Spleen (tissue), 11 donors: ENCODE results near the gene PRRT1B. TPM values are rescaled to one million over a fixed set of nuclear protein-coding genes. Genes with fewer than 3 reads are reported as not detected.

Experiments
- DNase-seq: peaks from one replicate; pipeline ENCODE4 v3.0.0-alpha.2; 2020
- H3K27ac ChIP-seq, 8 donors: fragments of 200-600 bp; sonication (generic) in 7 of 8; 1 replicate in 4 of 8; 2 replicates in 4 of 8; pipeline versions ENCODE4 v1.5.0 to v1.8.0; 2016 to 2021; ENCODE audit warnings: inconsistent platforms in 4 of 8, mild to moderate bottlenecking in 4 of 8, moderate library complexity in 1 of 8
- H3K27me3 ChIP-seq, 7 donors: fragments of 200-600 bp; sonication (generic) in 6 of 7; replicated peaks in 1 of 7; 1 replicate in 4 of 7; 2 replicates in 3 of 7; pipeline versions ENCODE4 v1.5.0 to v1.8.0; 2016 to 2021; ENCODE audit warnings: inconsistent platforms in 3 of 7, mild to moderate bottlenecking in 1 of 7
- H3K36me3 ChIP-seq, 6 donors: fragments of 200-600 bp; sonication (generic) in 5 of 6; 1 replicate in 4 of 6; 2 replicates in 2 of 6; pipeline versions ENCODE4 v1.5.0 to v1.8.0; 2016 to 2021; ENCODE audit warnings: inconsistent platforms in 2 of 6
- H3K4me1 ChIP-seq, 6 donors: fragments of 200-600 bp; sonication (generic) in 5 of 6; 1 replicate in 3 of 6; 2 replicates in 3 of 6; pipeline versions ENCODE4 v1.5.0 to v1.8.0; 2016 to 2021; ENCODE audit warnings: inconsistent platforms in 3 of 6
- H3K4me3 ChIP-seq, 8 donors: fragments of 200-600 bp; sonication (generic) in 7 of 8; 1 replicate in 4 of 8; 2 replicates in 4 of 8; pipeline versions ENCODE4 v1.5.0 to v1.8.0; 2016 to 2021; ENCODE audit warnings: inconsistent platforms in 4 of 8, mild to moderate bottlenecking in 4 of 8, moderate library complexity in 2 of 8
- H3K9me3 ChIP-seq, 8 donors: fragments of 200-600 bp; sonication (generic) in 7 of 8; 1 replicate in 4 of 8; 2 replicates in 4 of 8; pipeline versions ENCODE4 v1.5.0 to v1.8.0; 2016 to 2021; ENCODE audit warnings: inconsistent platforms in 4 of 8
- POLR2A ChIP-seq, 3 donors: fragments of 450-650 bp; IDR thresholded peaks; one replicate each; pipeline ENCODE4 v1.5.1; 2017; ENCODE audit warnings: antibody characterized with exemption in 3 of 3, mild to moderate bottlenecking in 1 of 3
- POLR2AphosphoS5 ChIP-seq, 3 donors: sonication (generic); formaldehyde crosslinking; IDR thresholded peaks; one replicate each; pipeline ENCODE4 v1.5.1; 2017; ENCODE audit warnings: antibody characterized with exemption in 3 of 3
- WGBS, 5 donors: extraction: QIAGEN DNeasy Blood & Tissue Kit in 3 of 5; methylation state at CpG; one replicate each; pipeline versions ENCODE4 v1.1.5 to v1.1.7; 2013 to 2018; 5-methylcytosine and 5-hydroxymethylcytosine counted together
- intact Hi-C: fragments of 100-400 bp; cut with DNase I; formaldehyde crosslinking; loops from one replicate; pipeline ENCODE4 v1.15.0; 2023; ENCODE audit warnings: low total_unique reads
- polyA plus RNA-seq, 3 donors: library from polyadenylated mRNA; stranded (reverse); fragments of 200-250 nt; gene quantifications; one replicate each; pipeline ENCODE4 v1.2.1, GENCODE V29; 2013
- total RNA-seq, 7 donors: library from RNA; depleted of rRNA in 3 of 7; stranded (reverse); fragments of >200 nt in 3 of 7; fragmentation: NEBNext Ultra II Directional in 4 of 7; extraction: Animal tissue kit (Norgen Biotek cat#: 25700) in 4 of 7; gene quantifications; one replicate each; pipeline versions ENCODE4 v1.1.0 to v1.2.1, GENCODE V29; 2016 to 2021
- TF ChIP-seq, protein P1 (sequence below), 11 experiments: fragments of 200-600 bp in 7 of 11; fragments of 450-650 bp in 4 of 11; sonication (generic) in 4 of 11; IDR thresholded peaks in 8 of 11; conservative IDR thresholded peaks in 3 of 11; 1 replicate in 7 of 11; 2 replicates in 4 of 11; pipeline versions ENCODE4 v1.4.0 to v1.8.0; 2016 to 2021; ENCODE audit warnings: antibody characterized with exemption in 11 of 11, inconsistent platforms in 4 of 11, mild to moderate bottlenecking in 1 of 11
- donor health status: healthy with polysubstance abuse.
- donor health status: DM: no; HTN: no; CAD: no; lungs with moderate emphysema.
- donor health status: DM: no; HTN: no; CAD: no.
- donor health status: Bipolar disorder and iron deficiency.
- donor health status: healthy.
- donor health status: DM: no; HTN: no; CAD: no.
- donor health status: DM: yes; HTN: yes; CAD: no.

The PRRT1B gene
- total and polyA plus RNA-seq, 10 donors = not detected

DNA sequence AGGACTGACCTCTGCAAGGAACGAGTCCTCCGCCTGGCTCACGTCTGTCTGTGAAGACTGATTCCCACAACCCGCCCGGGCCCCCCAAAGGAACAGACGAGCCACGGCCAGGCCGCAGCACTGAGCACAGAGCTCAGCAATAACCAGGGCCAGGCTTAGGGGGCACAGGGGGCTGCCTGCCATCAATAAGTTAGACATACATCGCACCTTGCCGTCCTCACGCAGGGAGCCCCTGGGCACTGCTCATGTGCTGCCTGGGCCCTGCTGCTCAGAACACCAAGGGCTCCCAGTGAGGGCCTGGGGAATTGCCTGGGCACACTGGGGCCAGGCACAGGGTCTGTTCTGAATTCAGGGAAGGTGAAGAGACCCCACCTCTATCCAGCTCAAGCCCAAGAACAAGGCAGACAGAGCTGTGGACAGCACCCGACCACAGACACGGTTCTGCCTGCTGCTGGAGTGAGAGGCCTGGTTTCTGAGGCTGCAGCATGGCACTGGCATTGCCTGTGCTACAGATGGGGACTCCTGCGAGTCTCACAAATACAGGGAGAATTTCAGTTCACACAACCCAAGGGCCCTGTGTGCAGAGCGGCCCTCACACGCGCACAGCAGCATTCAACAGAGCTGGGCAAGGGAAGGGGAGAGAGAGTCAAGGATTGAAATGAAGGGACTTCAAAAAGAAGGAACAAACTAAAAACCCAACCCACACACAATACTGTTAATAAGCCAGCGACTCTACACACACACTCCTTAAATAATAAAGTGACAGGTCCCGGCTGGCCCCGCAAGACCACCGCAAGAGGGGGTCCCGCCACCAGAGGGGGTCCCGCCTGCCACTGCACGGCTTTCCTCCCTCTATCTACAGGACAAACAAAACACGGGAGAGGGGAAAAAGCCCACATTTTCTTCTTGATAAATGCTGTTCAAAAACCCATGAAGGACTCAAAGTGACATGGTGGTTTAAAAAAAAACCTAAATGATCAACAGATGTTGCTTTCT lies 32.0 kb downstream of the PRRT1B start:
- H3K27ac ChIP-seq = peak overlapping the region in 4 of 8 donors; percentile 75 to 89 (median 80)
- no peaks in the 10 kb centered on the region for H3K27me3 ChIP-seq
- peaks cover 5 to 34% (median 22%) of the 10 kb centered on the region in 6 donors for H3K4me1 ChIP-seq
- TF ChIP-seq, protein P1, sequence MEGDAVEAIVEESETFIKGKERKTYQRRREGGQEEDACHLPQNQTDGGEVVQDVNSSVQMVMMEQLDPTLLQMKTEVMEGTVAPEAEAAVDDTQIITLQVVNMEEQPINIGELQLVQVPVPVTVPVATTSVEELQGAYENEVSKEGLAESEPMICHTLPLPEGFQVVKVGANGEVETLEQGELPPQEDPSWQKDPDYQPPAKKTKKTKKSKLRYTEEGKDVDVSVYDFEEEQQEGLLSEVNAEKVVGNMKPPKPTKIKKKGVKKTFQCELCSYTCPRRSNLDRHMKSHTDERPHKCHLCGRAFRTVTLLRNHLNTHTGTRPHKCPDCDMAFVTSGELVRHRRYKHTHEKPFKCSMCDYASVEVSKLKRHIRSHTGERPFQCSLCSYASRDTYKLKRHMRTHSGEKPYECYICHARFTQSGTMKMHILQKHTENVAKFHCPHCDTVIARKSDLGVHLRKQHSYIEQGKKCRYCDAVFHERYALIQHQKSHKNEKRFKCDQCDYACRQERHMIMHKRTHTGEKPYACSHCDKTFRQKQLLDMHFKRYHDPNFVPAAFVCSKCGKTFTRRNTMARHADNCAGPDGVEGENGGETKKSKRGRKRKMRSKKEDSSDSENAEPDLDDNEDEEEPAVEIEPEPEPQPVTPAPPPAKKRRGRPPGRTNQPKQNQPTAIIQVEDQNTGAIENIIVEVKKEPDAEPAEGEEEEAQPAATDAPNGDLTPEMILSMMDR (IDR thresholded peaks at IDR 0.05 in 8 of 11, conservative IDR thresholded peaks at IDR 0.05 in 3 of 11) = no peak
- TF ChIP-seq POLR2A (IDR thresholded peaks at IDR 0.05) = no peak
- TF ChIP-seq POLR2AphosphoS5 (IDR thresholded peaks at IDR 0.05) = no peak
- no peak for DNase-seq
- H3K9me3 ChIP-seq = no peaks in the 10 kb centered on the region
- WGBS, 5 donors = 78 to 87% (median 84%) methylated on average over 17 to 25 of the region's 25 CpGs
- intact Hi-C loops = no loop called here
- peaks cover 0 to 99% (median 63%) of the 10 kb centered on the region in 6 donors for H3K36me3 ChIP-seq
- H3K4me3 ChIP-seq = no peak overlapping the region

DNA sequence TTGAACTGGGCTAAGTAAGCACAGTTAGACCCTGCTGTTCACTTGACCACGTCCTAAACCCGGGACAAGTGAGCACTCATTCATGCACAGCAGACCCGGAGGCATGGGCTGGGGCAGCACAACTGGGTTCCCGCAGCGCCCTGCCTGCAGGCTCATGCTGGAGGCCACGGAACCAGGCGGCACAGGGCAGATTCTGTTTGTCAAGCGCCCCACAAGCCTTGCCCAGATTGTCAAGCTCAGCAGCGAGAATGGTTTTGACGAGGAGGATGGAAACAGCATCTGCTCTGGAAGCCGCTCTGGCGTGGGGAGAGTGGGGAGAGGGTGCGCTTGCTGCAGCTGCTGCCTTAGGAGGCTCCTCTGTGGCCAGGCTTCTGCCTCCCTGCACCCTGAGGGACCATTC lies 32.7 kb downstream of the PRRT1B start:
- WGBS, 5 donors = 82 to 90% (median 87%) methylated on average over 11 to 13 of the region's 13 CpGs
- Histone ChIP-seq H3K4me1 (peaks cover 5 to 34% (median 22%) of the 10 kb centered on the region in 6 donors), H3K9me3 (no peaks in the 10 kb centered on the region), H3K36me3 (peaks cover 0 to 99% (median 67%) of the 10 kb centered on the region in 6 donors), H3K27me3 (no peaks in the 10 kb centered on the region), H3K27ac (peak overlapping the region in 6 of 8 donors; percentile 52 to 89 (median 77)), H3K4me3 (no peak overlapping the region)
- TF ChIP-seq POLR2A (IDR thresholded peaks at IDR 0.05) (no peak), POLR2AphosphoS5 (IDR thresholded peaks at IDR 0.05) (peak; percentile 5 to 53 (median 9))
- TF ChIP-seq, protein P1 (IDR thresholded peaks at IDR 0.05 in 8 of 11, conservative IDR thresholded peaks at IDR 0.05 in 3 of 11) = no peak
- intact Hi-C loops = no loop called here
- no peak for DNase-seq

DNA sequence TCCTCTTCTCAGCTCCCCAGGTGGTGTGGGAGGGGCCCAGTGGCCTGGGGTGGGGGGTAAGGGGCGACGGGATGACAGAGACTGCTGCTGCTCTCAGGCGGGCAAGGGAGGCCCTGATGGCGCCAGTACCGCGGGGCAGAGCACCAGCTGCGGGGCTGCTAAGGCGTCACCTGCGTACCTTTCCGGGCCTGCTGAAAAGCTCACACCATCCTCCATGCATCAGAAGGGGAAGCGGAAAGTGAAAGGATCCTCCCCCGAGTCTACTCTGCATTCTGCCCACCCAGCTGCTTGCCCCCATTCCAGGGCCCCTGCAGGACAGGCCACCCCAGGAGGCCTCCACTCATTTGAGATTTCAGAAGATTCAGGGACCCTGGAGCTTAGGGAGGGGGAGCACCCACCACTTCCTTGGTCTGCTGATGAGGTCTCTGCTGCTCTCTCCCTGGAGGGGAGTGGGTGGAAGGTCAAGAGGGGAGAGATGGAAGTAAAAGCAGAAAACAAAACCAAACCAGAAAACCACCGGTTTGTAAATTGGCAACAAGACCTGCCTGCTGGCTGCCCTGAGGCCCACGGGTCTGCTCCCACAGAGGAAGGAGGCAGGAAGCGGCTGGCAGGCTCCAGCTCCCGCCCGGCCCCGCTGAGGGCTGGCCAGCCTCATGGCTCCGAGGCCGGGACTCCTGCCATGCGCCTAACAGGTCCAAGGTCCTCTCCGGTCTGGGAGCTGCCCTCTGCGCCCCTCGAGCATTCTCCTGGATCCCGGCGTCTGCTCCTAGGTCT lies 33.6 kb downstream of the PRRT1B start:
- 23 to 56% (median 34%) methylated on average over 26 of the region's 26 CpGs for WGBS, 5 donors
- Histone ChIP-seq H3K4me3 (peak overlapping the region in 2 of 8 donors; percentile 2 to 31), H3K27ac (peak overlapping the region; percentile 52 to 89 (median 74)), H3K27me3 (no peaks in the 10 kb centered on the region), H3K9me3 (no peaks in the 10 kb centered on the region), H3K36me3 (peaks cover 3 to 100% (median 74%) of the 10 kb centered on the region in 6 donors), H3K4me1 (peaks cover 5 to 41% (median 24%) of the 10 kb centered on the region in 6 donors)
- intact Hi-C loops = no loop called here
- TF ChIP-seq, protein P1 (IDR thresholded peaks at IDR 0.05 in 8 of 11, conservative IDR thresholded peaks at IDR 0.05 in 3 of 11) = no peak
- TF ChIP-seq POLR2A (IDR thresholded peaks at IDR 0.05) (no peak), POLR2AphosphoS5 (IDR thresholded peaks at IDR 0.05) (peak; percentile 52 to 72 (median 60))
- DNase-seq = peak; percentile 92
